SW480 (cell line): ENCODE data around the gene ARAP2.
"Not testable (repeated sequence)": the region's sequence is repeated elsewhere in the genome, so short reads cannot be mapped to it uniquely, and the experiment has no call there.

Experiments used
- DNase-seq: peaks from one replicate; pipeline ENCODE4 v3.0.0-alpha.2; 2016; ENCODE audit warnings: low spot score

ARAP2 gene

GRCh38 chr4:36182315-36182714 lies 62.0 kb downstream of the ARAP2 start:
- DNase-seq = not testable (repeated sequence)

- no peak for DNase-seq
Measured at GRCh38 chr4:36180206-36180605, 64.1 kb downstream of the ARAP2 start.

- DNase-seq = no peak
Measured at GRCh38 chr4:36178484-36178883, 65.8 kb downstream of the ARAP2 start.

GRCh38 chr4:36177946-36178345 lies 66.4 kb downstream of the ARAP2 start:
- DNase-seq = no peak

- DNase-seq = no peak
Measured at GRCh38 chr4:36174570-36174969, 69.7 kb downstream of the ARAP2 start.

- no peak for DNase-seq
Measured at GRCh38 chr4:36173905-36174304, 70.4 kb downstream of the ARAP2 start.

GRCh38 chr4:36172656-36173055 lies 71.7 kb downstream of the ARAP2 start:
- DNase-seq = no peak

GRCh38 chr4:36168127-36168878 lies 76.0 kb downstream of the ARAP2 start:
- DNase-seq = no peak

- no peak for DNase-seq
Measured at GRCh38 chr4:36165631-36166005, 78.7 kb downstream of the ARAP2 start.

- DNase-seq = no peak
Measured at GRCh38 chr4:36164900-36165630, 79.2 kb downstream of the ARAP2 start.

- no peak for DNase-seq
Measured at GRCh38 chr4:36163198-36163597, 81.1 kb downstream of the ARAP2 start.

GRCh38 chr4:36159208-36159607 lies 85.1 kb downstream of the ARAP2 start:
- DNase-seq = no peak

- no peak for DNase-seq
Measured at GRCh38 chr4:36152735-36153134, 91.6 kb downstream of the ARAP2 start.

GRCh38 chr4:36142504-36142903 lies 101.8 kb downstream of the ARAP2 start:
- DNase-seq = no peak

GRCh38 chr4:36141186-36141585 lies 103.1 kb downstream of the ARAP2 start:
- DNase-seq = no peak

- DNase-seq = no peak
Measured at GRCh38 chr4:36140421-36140820, 103.9 kb downstream of the ARAP2 start.

- no peak for DNase-seq
Measured at GRCh38 chr4:36138220-36138619, 106.1 kb downstream of the ARAP2 start.

- no peak for DNase-seq
Measured at GRCh38 chr4:36137336-36137735, 107.0 kb downstream of the ARAP2 start.

- DNase-seq = no peak
Measured at GRCh38 chr4:36133658-36134057, 110.7 kb downstream of the ARAP2 start.

- DNase-seq = no peak
Measured at GRCh38 chr4:36133086-36133485, 111.2 kb downstream of the ARAP2 start.

GRCh38 chr4:36130641-36131040 lies 113.7 kb downstream of the ARAP2 start:
- DNase-seq = no peak

GRCh38 chr4:36128689-36129088 lies 115.6 kb downstream of the ARAP2 start:
- DNase-seq = no peak

GRCh38 chr4:36123906-36124305 lies 120.4 kb downstream of the ARAP2 start:
- no peak for DNase-seq

- DNase-seq = no peak
Measured at GRCh38 chr4:36115312-36115711, 129.0 kb downstream of the ARAP2 start.
